ENCODE measurements around the gene TIMM44. TPM values are rescaled to one million over a fixed set of nuclear protein-coding genes. Genes with fewer than 3 reads are reported as not detected.

TIMM44 gene
- polyA plus RNA-seq, 1 experiment = 43.3 TPM

DNA sequence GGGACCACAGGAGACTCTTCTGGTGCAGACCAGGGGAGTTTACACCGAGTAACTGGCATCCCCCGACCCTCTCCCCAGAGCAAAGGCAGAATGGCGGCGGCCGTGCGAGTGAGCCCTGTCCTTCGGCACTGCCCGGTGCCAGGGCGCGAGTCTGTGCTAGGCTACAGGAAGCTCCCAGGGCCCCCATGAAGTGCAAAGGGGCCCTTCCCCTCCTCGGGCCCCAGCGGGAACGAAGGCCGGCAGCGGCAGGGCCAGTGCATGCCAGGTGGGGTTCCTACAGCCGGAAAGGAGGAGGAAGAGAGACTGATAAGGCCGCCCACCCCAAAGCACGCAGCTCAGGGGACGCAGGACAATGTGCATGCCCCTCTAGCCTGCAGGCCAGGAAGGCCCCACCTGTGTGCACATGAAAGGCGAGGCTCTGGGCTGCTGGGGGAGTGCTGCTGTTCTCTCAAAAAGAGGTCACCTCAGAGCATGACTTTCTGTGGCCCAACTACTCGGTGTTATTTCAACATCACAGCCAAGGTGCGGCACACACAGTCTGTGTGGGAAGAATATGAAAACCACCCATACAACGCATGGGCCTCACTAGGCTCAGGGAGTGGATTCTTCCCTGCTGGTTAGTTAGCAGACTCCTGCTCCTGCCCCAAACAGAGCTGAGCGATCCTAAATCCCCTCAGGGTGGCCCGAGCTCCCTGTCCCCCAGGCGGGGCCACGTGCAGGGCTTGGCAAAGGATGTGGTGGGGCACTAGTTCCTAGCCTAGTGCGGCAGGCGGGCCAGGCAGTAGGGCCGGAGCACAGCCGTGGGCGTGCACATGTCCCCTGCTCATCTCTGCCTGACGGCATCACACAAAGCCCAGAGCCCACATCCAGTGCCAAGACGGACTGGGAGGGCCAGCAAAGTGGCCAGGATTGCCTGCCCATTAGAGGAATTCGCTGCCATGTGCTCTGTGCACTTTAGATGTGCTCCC is 28.4 kb upstream of the TIMM44 start:
- TF ChIP-seq, protein P1, sequence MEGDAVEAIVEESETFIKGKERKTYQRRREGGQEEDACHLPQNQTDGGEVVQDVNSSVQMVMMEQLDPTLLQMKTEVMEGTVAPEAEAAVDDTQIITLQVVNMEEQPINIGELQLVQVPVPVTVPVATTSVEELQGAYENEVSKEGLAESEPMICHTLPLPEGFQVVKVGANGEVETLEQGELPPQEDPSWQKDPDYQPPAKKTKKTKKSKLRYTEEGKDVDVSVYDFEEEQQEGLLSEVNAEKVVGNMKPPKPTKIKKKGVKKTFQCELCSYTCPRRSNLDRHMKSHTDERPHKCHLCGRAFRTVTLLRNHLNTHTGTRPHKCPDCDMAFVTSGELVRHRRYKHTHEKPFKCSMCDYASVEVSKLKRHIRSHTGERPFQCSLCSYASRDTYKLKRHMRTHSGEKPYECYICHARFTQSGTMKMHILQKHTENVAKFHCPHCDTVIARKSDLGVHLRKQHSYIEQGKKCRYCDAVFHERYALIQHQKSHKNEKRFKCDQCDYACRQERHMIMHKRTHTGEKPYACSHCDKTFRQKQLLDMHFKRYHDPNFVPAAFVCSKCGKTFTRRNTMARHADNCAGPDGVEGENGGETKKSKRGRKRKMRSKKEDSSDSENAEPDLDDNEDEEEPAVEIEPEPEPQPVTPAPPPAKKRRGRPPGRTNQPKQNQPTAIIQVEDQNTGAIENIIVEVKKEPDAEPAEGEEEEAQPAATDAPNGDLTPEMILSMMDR (IDR thresholded peaks at IDR 0.05; ENCODE audit: low read depth, low read length) = no peak
- H3K27ac ChIP-seq (ENCODE audit: low read depth, low read length) = no peak overlapping the region
- no peaks in the 10 kb centered on the region for H3K27me3 ChIP-seq (ENCODE audit: control insufficient read depth, insufficient read depth, low read length)
- no peak overlapping the region for H3K4me3 ChIP-seq (ENCODE audit: low read depth, low read length)
- ChIA-PET CTCF (interaction anchor here (0.6 to 7.1 kb wide), 7 partner anchors 13 to 481 kb away, joined by 3 to 48 read pairs (median 13); partner anchors contain the start of gene TIMM44), POLR2A (no interaction called here)
- H3K9me3 ChIP-seq (ENCODE audit: control insufficient read depth, insufficient read depth, low read length) = no peaks in the 10 kb centered on the region; the same call in 1 of the 2 replicates
- DNase-seq (ENCODE audit: low read depth, low spot score) = no peak

DNA sequence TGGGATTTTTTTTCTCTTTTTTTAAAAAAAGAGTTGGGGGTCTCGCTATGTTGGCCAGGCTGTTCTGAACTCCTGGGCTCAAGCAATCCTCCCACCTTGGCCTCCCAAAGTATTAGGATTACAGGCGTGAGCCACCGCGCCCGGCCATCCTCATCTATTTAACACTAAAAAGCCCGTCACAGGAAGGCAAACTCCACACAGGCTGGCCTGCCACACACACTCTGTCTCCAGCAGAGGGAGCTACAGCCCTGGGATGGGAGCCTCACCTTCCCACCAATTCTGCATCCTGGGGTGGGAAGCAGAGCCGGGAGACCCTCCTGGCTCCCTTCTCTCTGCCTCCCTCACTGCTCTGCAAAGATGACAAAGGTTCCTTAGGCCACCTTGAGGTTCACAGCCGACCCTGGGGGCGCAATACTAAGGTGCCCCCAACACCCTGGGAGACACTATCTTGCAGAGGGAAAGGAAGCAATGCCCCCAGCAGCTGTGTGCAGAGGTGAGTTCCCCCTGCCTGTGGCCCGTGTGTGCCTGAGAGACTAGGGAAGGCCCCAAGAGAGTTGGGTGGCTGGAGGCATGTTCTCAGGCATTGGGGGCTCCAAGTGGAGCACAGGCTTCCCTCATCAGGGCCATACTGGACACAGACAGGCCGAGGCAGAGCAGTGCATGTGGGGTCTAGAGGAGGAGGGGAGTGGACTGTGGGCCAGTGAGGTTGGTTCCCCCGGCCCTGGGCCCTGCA is 27.4 kb upstream of the TIMM44 start:
- H3K27me3 ChIP-seq (ENCODE audit: control insufficient read depth, insufficient read depth, low read length) = no peaks in the 10 kb centered on the region
- no peak overlapping the region for H3K27ac ChIP-seq (ENCODE audit: low read depth, low read length)
- POLR2A ChIA-PET = no interaction called here
- DNase-seq (ENCODE audit: low read depth, low spot score) = no peak
- CTCF ChIA-PET = interaction anchor here (0.5 to 7.1 kb wide), 22 partner anchors 10 to 299 kb away, joined by 3 to 48 read pairs (median 4); partner anchors contain the start of genes ELAVL1 and TIMM44
- H3K9me3 ChIP-seq (ENCODE audit: control insufficient read depth, insufficient read depth, low read length) = no peaks in the 10 kb centered on the region; the same call in 1 of the 2 replicates
- TF ChIP-seq, protein P1 (IDR thresholded peaks at IDR 0.05; ENCODE audit: low read depth, low read length) = peak; percentile 81
- no peak overlapping the region for H3K4me3 ChIP-seq (ENCODE audit: low read depth, low read length)

DNA sequence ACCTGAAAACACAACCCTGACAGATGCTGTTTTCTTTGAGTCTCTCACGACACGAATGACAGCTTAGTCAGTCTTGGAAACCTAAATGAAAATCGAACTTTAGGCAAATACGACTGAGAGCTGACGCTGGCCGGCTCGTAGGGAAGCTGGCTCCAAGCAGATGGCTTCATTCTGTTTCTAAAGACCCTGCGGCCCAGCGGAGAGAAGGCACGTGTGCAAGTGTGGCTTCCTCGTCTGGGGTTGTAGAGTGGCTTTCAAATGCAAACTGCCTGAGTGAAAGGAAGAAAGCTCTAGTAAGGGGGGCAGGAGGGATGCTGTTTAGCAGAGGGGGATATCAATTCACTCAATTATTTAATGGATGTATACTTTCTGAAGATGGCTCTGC is 26.1 kb upstream of the TIMM44 start:
- Histone ChIP-seq H3K9me3 (ENCODE audit: control insufficient read depth, insufficient read depth, low read length) (no peaks in the 10 kb centered on the region; the same call in 1 of the 2 replicates), H3K27ac (ENCODE audit: low read depth, low read length) (no peak overlapping the region), H3K27me3 (ENCODE audit: control insufficient read depth, insufficient read depth, low read length) (no peaks in the 10 kb centered on the region), H3K4me3 (ENCODE audit: low read depth, low read length) (no peak overlapping the region)
- no peak for DNase-seq (ENCODE audit: low read depth, low spot score)
- POLR2A ChIA-PET = no interaction called here
- TF ChIP-seq, protein P1 (IDR thresholded peaks at IDR 0.05; ENCODE audit: low read depth, low read length) = no peak
- CTCF ChIA-PET = interaction anchor here (0.6 to 7.1 kb wide), 8 partner anchors 9 to 283 kb away, joined by 3 to 48 read pairs (median 8); partner anchors contain the start of gene TIMM44

DNA sequence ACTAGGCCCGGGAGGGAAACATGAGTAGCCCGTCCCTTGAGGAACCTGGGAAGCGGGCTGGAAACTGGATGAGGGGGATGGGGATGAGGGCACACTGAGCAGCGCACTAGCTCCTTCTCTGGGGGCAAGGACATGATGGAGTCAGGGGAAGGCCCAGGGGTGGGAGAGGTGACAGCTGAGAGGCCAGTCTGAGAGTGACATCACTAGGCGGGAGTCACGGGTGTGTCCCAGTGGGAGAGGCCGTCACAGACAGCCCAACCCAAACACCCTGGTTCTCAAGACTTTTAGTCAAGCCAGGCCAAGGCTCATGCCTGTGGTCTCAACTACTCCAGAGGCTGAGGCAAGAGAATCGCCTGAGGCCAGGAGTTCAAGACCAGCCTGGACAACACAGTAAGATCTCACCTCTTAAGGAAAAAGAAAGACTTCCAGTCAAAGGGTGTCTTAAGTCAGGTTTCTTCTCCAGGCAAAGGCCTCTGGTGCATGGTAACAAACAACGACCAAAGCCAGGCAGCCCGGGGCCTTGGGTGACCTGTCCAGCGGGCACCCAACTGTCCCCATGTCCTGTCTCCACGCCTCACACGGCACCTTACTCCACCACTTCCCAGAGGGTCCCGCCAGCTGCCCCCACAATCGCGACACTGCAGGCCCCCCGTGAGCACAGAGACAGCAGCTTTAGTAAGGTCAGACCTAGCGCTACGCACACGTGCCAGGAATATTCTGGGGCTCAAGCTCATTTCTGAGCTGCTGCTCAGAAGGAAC is 25.5 kb upstream of the TIMM44 start:
- Histone ChIP-seq H3K27me3 (ENCODE audit: control insufficient read depth, insufficient read depth, low read length) (no peaks in the 10 kb centered on the region), H3K27ac (ENCODE audit: low read depth, low read length) (no peak overlapping the region), H3K9me3 (ENCODE audit: control insufficient read depth, insufficient read depth, low read length) (no peaks in the 10 kb centered on the region; the same call in 1 of the 2 replicates), H3K4me3 (ENCODE audit: low read depth, low read length) (no peak overlapping the region)
- ChIA-PET CTCF (interaction anchor here (0.6 to 7.1 kb wide), 6 partner anchors 9 to 57 kb away, joined by 3 to 48 read pairs (median 8); partner anchors contain the start of gene TIMM44), POLR2A (no interaction called here)
- TF ChIP-seq, protein P1 (IDR thresholded peaks at IDR 0.05; ENCODE audit: low read depth, low read length) = no peak
- DNase-seq (ENCODE audit: low read depth, low spot score) = no peak

Data from AG04450 (cell line).